Body of pancreas (tissue), 4 donors: Measurements from ENCODE around the gene TCFL5. TPM values are rescaled to one million over a fixed set of nuclear protein-coding genes. Genes with fewer than 3 reads are reported as not detected.

Source experiments
- ATAC-seq: fragments of 150-250 bp; one replicate; pipeline ENCODE4 v1.9.1; 2016
- DNase-seq, 4 donors: peaks; one replicate each; pipeline ENCODE4 v3.0.0-alpha.2; 2019
- H3K27ac ChIP-seq, 4 donors: fragments of 200-600 bp; sonication (generic); 1 replicate in 3 of 4; 2 replicates in 1 of 4; pipeline versions ENCODE4 v1.5.1 to v1.6.1; 2016 to 2019; ENCODE audit warnings: mild to moderate bottlenecking in 1 of 4, mixed read lengths in 1 of 4, moderate library complexity in 1 of 4
- H3K27me3 ChIP-seq, 2 donors: fragments of 200-600 bp; sonication (generic); one replicate each; pipeline ENCODE4 v1.6.0; 2016; ENCODE audit warnings: mild to moderate bottlenecking in 1 of 2
- H3K36me3 ChIP-seq, 2 donors: fragments of 200-600 bp; sonication (generic); replicated peaks in 1 of 2; 2 replicates each; pipeline ENCODE4 v1.5.1; 2016; ENCODE audit warnings: low read depth in 2 of 2; ENCODE audit not compliant: insufficient read depth in 1 of 2
- H3K4me1 ChIP-seq: fragments of 200-600 bp; sonication (generic); one replicate; pipeline ENCODE4 v1.6.0; 2016
- H3K4me3 ChIP-seq, 2 donors: fragments of 200-600 bp; sonication (generic); 1 replicate in 1 of 2; 2 replicates in 1 of 2; pipeline ENCODE4 v1.5.1; 2016 to 2019
- H3K9me3 ChIP-seq, 3 donors: fragments of 200-600 bp; sonication (generic); 1 replicate in 2 of 3; 2 replicates in 1 of 3; pipeline ENCODE4 v1.5.1; 2016
- CTCF ChIP-seq, 7 experiments: fragments of 450-650 bp in 4 of 7; fragments of 200-600 bp in 3 of 7; sonication (generic) in 3 of 7; IDR thresholded peaks; one replicate each; pipeline ENCODE4 v1.5.1; 2016 to 2019; ENCODE audit warnings: antibody characterized with exemption in 7 of 7
- POLR2A ChIP-seq, 3 donors: fragments of 450-650 bp; IDR thresholded peaks; one replicate each; pipeline ENCODE4 v1.6.1; 2016; ENCODE audit warnings: antibody characterized with exemption in 3 of 3, mild to moderate bottlenecking in 2 of 3
- WGBS, 2 donors: methylation state at CpG; one replicate each; pipeline ENCODE4 v1.1.5; 2017; 5-methylcytosine and 5-hydroxymethylcytosine counted together
- intact Hi-C: fragments of 100-400 bp; cut with DNase I; formaldehyde crosslinking; loops from one replicate; pipeline ENCODE4 v1.15.1; 2023
- total RNA-seq, 2 donors: library from RNA; depleted of rRNA; stranded (reverse); fragments of >200 nt; gene quantifications; one replicate each; pipeline ENCODE4 v1.1.0, GENCODE V29; 2016

The TCFL5 gene
- total RNA-seq, 2 donors from 2014 or later: 2.0 to 7.5 TPM

- Histone ChIP-seq H3K4me1 (peaks cover 31% of the 10 kb centered on the region), H3K27ac (no peak overlapping the region), H3K9me3 (no peaks in the 10 kb centered on the region), H3K4me3 (no peak overlapping the region), H3K36me3 (peaks cover 0 to 13% of the 10 kb centered on the region in 2 donors), H3K27me3 (no peaks in the 10 kb centered on the region)
- ATAC-seq (no peak), DNase-seq (no peak)
- no peak for TF ChIP-seq POLR2A (IDR thresholded peaks at IDR 0.05)
- TF ChIP-seq CTCF (IDR thresholded peaks at IDR 0.05): no peak
- intact Hi-C loops: no loop called here
- WGBS, 2 donors: 80 to 100% methylated on average over 1 to 15 of the region's 15 CpGs
These were observed 60.2 kb downstream of the TCFL5 start for GRCh38 chr20:62801284-62802010.

- intact Hi-C loops: no loop called here
- no peaks in the 10 kb centered on the region for H3K9me3 ChIP-seq
- WGBS, 2 donors: 87 to 88% methylated on average over 18 to 26 of the region's 26 CpGs
- ATAC-seq (no peak), DNase-seq (no peak)
- H3K27ac ChIP-seq: no peak overlapping the region
- no peaks in the 10 kb centered on the region for H3K27me3 ChIP-seq
- peaks cover 23% of the 10 kb centered on the region for H3K4me1 ChIP-seq
- no peak overlapping the region for H3K4me3 ChIP-seq
- peaks cover 0 to 13% of the 10 kb centered on the region in 2 donors for H3K36me3 ChIP-seq
- TF ChIP-seq POLR2A (IDR thresholded peaks at IDR 0.05) (no peak), CTCF (IDR thresholded peaks at IDR 0.05) (no peak)
These were observed 61.0 kb downstream of the TCFL5 start for GRCh38 chr20:62800314-62801259.

- Histone ChIP-seq H3K36me3 (peaks cover 0 to 13% of the 10 kb centered on the region in 2 donors), H3K4me3 (no peak overlapping the region), H3K27ac (no peak overlapping the region), H3K27me3 (no peaks in the 10 kb centered on the region), H3K9me3 (no peaks in the 10 kb centered on the region), H3K4me1 (peaks cover 22% of the 10 kb centered on the region)
- 86 to 87% methylated on average over 10 of the region's 10 CpGs for WGBS, 2 donors
- intact Hi-C loops: no loop called here
- ATAC-seq (no peak), DNase-seq (no peak)
- TF ChIP-seq CTCF (IDR thresholded peaks at IDR 0.05) (no peak), POLR2A (IDR thresholded peaks at IDR 0.05) (no peak)
These were observed 61.7 kb downstream of the TCFL5 start for GRCh38 chr20:62799873-62800272.

GRCh38 chr20:62799459-62799858 lies 62.2 kb downstream of the TCFL5 start:
- no peak for DNase-seq
- no peak for ATAC-seq
- H3K4me1 ChIP-seq: peaks cover 26% of the 10 kb centered on the region
- H3K36me3 ChIP-seq: peaks cover 0 to 13% of the 10 kb centered on the region in 2 donors
- H3K27ac ChIP-seq: no peak overlapping the region
- no peaks in the 10 kb centered on the region for H3K27me3 ChIP-seq
- H3K4me3 ChIP-seq: no peak overlapping the region
- TF ChIP-seq CTCF (IDR thresholded peaks at IDR 0.05) (no peak), POLR2A (IDR thresholded peaks at IDR 0.05) (no peak)
- 95 to 98% methylated on average over 8 to 14 of the region's 19 CpGs for WGBS, 2 donors
- intact Hi-C loops: no loop called here
- no peaks in the 10 kb centered on the region for H3K9me3 ChIP-seq
